ENCODE measurements around the gene CENPP.

The CENPP gene

DNA sequence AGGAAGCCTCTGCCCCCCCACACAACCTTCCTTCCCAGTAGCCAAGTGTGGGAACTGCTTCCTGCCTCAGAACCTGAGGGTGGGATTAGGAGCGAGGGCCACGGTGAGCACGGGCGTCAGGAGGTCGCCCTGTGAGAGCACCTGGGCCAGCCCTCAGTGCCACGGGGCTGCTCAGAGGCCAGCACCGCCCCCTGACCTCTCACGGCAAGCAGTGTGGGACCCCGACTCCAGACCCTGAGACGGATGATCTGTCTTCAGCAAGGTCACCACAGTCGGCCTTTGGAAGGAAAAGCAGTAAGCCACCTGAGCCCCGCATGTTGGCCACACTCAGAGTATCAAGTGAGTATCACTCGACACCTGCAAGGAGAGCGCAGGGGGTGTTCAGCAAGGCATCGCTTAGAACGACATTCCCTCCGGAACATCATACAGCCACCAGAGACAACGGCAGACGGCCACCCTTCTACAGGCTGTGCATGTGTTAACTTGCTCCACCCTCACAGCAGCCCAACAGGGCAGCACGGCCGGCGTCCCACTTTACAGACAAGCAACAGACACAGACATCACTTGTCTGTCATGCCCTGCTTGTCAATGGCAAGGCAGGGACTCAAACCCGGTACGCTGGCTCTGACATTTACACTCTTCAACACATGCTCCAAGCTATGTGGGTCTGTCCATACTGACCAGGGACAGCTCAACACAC, 294.0 kb downstream of the CENPP start:
- TF ChIP-seq, protein P1, sequence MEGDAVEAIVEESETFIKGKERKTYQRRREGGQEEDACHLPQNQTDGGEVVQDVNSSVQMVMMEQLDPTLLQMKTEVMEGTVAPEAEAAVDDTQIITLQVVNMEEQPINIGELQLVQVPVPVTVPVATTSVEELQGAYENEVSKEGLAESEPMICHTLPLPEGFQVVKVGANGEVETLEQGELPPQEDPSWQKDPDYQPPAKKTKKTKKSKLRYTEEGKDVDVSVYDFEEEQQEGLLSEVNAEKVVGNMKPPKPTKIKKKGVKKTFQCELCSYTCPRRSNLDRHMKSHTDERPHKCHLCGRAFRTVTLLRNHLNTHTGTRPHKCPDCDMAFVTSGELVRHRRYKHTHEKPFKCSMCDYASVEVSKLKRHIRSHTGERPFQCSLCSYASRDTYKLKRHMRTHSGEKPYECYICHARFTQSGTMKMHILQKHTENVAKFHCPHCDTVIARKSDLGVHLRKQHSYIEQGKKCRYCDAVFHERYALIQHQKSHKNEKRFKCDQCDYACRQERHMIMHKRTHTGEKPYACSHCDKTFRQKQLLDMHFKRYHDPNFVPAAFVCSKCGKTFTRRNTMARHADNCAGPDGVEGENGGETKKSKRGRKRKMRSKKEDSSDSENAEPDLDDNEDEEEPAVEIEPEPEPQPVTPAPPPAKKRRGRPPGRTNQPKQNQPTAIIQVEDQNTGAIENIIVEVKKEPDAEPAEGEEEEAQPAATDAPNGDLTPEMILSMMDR (IDR thresholded peaks at IDR 0.05) = no peak

DNA sequence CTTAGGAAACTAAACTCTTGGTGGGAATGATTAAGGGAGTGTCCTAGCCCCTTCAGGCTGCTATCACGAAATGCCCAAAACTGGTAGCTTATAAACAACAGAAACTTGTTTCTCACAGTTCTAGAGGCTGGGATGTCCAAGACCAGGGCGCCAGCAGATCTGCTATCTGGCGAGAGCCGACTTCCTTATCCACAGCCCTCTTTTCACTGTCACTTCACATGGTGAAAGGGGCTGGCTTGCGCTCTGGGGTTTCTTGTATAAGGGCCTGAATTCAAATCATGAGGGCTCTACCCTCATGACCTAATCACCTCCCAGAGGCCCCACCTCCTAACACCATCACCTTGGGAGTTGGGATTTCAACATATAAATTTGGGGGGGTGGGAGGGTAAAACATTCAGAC, 295.1 kb downstream of the CENPP start:
- TF ChIP-seq, protein P1 (IDR thresholded peaks at IDR 0.05) = no peak

DNA sequence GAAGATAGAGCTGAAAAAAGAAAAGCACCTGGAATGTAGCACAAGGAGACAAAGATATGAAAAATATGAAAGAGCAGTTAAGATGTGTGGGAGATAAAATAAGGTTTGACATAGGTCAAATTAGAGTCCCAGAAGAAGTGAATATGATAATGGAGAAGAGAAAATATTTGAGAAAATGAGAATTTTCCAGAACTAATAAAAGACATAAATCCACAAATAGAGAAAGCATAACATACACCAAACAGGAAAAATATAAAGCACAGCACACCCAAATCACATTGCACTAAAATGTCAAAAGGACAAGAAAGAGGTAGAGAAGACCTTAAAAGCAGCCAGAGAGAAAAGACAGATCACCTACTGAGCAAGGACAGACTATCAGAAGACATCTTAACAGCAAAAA, 300.7 kb downstream of the CENPP start:
- TF ChIP-seq, protein P1 (IDR thresholded peaks at IDR 0.05) = no peak

DNA sequence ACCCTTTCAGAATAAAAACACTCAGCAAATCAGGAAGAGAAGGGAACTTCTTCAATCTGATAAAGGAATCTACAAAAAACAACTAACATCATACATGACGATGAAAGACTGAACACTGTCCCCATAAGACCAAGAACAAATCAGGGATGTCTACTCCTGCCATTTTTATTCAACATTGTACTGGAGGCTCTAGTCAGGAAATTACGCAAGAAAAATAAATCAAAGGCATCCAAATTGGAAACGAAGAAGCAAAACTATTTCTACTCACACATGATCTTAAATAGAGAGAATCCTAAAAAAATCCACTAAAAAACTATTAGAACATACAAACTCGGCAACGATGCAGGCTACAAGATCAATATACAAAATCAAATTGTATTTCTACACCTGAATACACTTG, 301.9 kb downstream of the CENPP start:
- TF ChIP-seq, protein P1 (IDR thresholded peaks at IDR 0.05) = no peak

DNA sequence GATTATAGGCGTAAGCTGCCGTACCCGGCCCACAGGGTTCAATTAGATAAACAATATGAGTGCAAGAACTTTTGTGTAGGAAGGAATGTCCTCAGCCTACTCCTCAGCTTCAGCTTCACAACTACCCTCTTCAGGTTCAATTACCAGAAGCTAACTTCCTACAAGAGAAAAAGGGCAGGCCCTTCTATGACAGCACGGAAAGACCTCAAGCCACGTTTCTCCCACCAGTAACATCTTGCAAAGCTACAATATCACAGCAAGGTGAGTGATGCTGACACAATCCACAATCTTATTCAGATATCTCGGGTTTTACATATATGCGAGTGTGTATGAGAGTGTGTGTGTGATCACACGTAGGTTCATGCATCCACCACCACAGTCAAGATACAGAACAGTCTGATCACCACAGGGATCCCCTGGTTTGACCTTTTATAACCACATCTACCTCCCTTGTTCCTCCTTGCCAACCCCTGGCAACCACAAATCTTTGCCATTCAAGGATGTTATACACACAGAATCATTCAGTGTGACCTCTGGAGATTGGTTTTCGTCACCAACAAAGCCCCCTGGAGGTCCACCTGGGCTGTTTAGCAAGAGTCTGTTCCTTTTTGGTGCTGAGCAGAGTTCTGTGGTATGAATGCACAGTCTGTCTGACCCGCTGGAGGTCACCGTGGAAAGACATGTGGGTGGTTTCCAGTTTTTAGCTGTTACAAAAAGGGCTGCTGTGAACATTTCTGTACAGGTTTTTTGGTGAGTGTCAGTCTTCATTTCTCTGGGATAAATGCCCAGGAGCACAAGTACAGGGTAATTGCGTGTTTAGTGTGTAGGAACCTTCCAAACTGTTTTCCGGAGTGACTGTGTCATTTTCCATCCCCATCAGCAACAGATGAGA, 305.9 kb downstream of the CENPP start:
- TF ChIP-seq, protein P1 (IDR thresholded peaks at IDR 0.05) = no peak

DNA sequence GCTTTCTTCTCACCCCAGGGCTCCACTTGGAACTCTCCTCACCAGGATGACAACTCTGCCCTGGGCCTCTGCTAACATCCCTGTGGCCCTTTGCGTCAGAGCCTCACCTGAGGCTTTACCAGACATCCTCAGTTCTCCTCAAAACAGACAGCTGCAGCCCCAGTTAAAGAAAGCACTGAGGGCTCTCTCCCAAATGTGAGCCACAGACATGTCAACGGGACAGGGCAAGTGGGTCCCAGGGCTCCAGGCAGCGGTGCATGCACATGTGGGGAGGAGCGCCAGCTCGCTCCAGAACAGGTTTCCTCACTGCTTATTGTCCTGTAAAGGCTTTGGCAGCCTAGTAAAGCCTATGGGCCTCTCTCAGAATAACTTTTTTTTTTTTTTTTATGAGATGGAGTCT, 306.9 kb downstream of the CENPP start:
- TF ChIP-seq, protein P1 (IDR thresholded peaks at IDR 0.05) = no peak

DNA sequence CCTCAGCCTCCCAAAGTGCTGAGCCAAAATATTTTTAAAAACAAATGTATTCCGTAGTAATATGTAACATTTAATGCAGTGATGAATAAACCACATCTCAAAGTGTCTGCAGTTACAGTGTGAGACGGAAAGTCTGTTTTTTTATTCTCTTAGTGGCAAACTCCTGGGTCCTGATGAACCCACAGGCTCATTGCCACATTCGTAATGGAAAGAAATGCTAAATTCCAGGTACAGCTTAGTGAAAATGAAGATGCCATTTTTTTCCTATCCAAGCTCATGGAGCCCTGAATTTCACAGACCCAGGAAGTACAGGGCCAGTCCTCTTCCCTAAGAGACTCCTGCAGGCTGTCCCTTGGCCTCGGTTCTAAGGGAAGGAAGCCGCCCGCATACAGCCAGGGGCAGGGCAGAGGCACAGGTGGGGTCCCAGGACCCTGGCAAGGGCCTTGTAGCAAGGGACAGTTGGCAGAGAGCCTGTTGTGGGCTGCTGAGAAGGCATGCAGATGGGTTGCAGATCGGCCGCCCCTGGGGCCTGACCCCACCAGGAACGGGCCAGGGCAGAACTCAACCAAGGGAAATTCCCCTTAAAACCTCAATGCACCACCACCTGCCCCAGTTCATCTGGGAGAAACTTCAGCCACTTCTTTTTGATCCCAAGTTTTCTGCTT, 308.0 kb downstream of the CENPP start:
- TF ChIP-seq, protein P1 (IDR thresholded peaks at IDR 0.05) = no peak
